GM19238 (cell line): ENCODE measurements around the gene NCAPG2.
A peak's percentile ranks its signal among the peaks of the same experiment; 100 is the strongest.

Experiments
- DNase-seq: peaks from one replicate; pipeline ENCODE4 v3.0.0; 2011; ENCODE audit warnings: low spot score; ENCODE audit not compliant: insufficient read length

NCAPG2 gene

GRCh38 chr7:158602905-158603772 lies 101.5 kb downstream of the NCAPG2 start:
- DNase-seq: no peak

- DNase-seq: no peak
These were observed 102.6 kb downstream of the NCAPG2 start for GRCh38 chr7:158602041-158602440.

- DNase-seq: no peak
These were observed 103.5 kb downstream of the NCAPG2 start for GRCh38 chr7:158601090-158601489.

GRCh38 chr7:158596745-158597144 lies 107.9 kb downstream of the NCAPG2 start:
- no peak for DNase-seq

- no peak for DNase-seq
These were observed 108.3 kb downstream of the NCAPG2 start for GRCh38 chr7:158596309-158596708.

- no peak for DNase-seq
These were observed 109.5 kb downstream of the NCAPG2 start for GRCh38 chr7:158595068-158595467.

- DNase-seq: no peak
These were observed 112.1 kb downstream of the NCAPG2 start for GRCh38 chr7:158592541-158592940.

- DNase-seq: no peak
These were observed 112.7 kb downstream of the NCAPG2 start for GRCh38 chr7:158591944-158592343.

GRCh38 chr7:158590181-158590530 lies 114.4 kb downstream of the NCAPG2 start:
- no peak for DNase-seq

GRCh38 chr7:158589653-158590052 lies 115.0 kb downstream of the NCAPG2 start:
- DNase-seq: no peak

GRCh38 chr7:158588878-158589442 lies 115.6 kb downstream of the NCAPG2 start:
- no peak for DNase-seq

- DNase-seq: no peak
These were observed 116.3 kb downstream of the NCAPG2 start for GRCh38 chr7:158588085-158588877.

- peak; percentile 61 for DNase-seq
These were observed 117.2 kb downstream of the NCAPG2 start, which contains the start of gene PTPRN2 for GRCh38 chr7:158587162-158588084. TSS of gene PTPRN2 (minus strand) at chr7:158587823.

GRCh38 chr7:158586499-158587161 lies 118.0 kb downstream of the NCAPG2 start:
- no peak for DNase-seq

- no peak for DNase-seq
These were observed 118.7 kb downstream of the NCAPG2 start for GRCh38 chr7:158585721-158586498.

- DNase-seq: no peak
These were observed 120.2 kb downstream of the NCAPG2 start for GRCh38 chr7:158584407-158584806.

- no peak for DNase-seq
These were observed 120.8 kb downstream of the NCAPG2 start for GRCh38 chr7:158583810-158584209.

- DNase-seq: no peak
These were observed 121.5 kb downstream of the NCAPG2 start for GRCh38 chr7:158583143-158583542.

GRCh38 chr7:158582089-158582456 lies 122.5 kb downstream of the NCAPG2 start:
- DNase-seq: no peak
